GM03348 (cell line): ENCODE results near the gene GPC3.
"Not testable (repeated sequence)": the region's sequence is repeated elsewhere in the genome, so short reads cannot be mapped to it uniquely, and the experiment has no call there.

Experiments
- DNase-seq: peaks from one replicate; pipeline ENCODE4 v3.0.0; 2012; ENCODE audit warnings: low spot score

GPC3 gene

DNA sequence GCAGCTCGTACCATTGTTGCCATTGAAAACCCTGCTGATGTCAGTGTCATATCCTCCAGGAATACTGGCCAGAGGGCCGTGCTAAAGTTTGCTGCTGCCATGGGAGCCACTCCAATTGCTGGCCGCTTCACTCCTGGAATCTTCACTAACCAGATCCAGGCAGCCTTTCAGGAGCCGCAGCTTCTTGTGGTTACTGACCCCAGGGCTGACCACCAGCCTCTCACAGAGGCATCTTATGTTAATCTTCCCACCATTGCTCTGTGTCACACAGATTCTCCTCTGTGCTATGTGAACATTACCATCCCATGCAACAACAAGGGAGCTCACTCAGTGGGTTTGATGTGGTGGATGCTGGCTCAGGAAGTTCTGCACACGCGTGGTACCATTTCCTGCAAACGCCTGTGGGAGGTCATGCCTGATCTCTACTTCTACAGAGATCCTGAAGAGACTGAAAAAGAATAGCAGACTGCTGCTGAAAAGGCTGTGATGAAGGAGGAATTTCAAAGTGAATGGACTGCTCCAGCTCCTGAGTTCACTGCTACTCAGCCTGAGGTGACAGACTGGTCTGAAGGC, 222.3 kb downstream of the GPC3 start:
- DNase-seq = not testable (repeated sequence)

- DNase-seq = no peak
Measured at GRCh38 chrX:133754657-133755056, 230.7 kb downstream of the GPC3 start.

GRCh38 chrX:133749951-133750350, 235.4 kb downstream of the GPC3 start:
- DNase-seq = no peak

DNA sequence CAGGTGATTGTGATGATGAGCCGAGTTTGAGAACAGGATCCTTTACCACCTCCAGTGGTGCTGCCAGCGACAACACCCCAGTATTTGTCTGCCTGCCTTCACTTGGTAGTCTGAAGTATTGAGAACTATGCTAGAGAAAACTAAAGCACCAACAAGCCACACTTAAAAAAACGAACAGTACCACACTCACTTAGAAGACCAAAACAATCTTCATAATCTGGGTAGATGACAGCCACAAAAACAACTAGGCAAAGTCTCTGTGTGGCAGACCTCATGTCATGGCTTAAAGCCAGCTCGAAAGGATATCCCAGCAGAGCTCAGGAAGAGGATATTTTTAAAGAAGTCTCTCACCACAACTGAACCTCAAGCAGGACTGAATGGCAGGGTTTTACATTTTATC, 236.0 kb downstream of the GPC3 start:
- no peak for DNase-seq

DNA sequence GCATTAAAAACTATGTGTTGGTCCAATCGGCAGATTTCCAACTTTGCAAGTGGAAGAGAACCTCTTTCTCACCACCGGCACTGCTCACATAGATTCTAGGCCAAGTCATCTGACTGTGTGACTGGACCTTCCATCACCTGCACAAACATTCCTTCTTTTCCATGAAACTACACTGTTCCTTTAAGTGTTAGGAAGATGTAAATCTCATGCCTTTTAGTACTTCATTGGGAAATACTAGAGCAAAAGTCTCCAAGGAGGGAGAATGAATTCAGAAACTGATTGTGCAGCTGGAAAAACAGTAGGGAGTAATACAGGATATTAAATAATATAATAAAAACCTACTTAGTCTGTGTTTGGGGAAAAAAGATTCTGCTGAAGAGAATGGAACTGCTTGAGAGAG, 238.2 kb downstream of the GPC3 start:
- no peak for DNase-seq

DNA sequence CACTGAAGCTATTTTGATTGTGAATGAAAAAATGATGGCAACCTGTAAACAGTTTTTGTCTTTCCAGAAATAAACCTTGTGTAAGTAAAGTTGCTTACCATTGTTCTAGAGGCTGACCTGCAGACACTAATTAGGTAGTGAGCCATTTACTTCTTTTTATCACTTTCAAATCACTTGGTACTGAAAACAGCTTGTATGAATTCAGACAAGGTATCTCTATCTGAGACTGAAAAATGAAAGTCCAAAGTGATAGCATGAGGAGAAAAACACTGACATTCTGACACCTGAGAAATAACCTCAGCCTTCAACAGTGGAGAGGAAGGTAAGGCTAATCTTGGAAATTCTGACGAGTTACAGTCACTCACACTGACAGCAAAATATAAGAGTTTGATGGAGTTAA, 238.8 kb downstream of the GPC3 start:
- no peak for DNase-seq

- DNase-seq = no peak
Measured at GRCh38 chrX:133745349-133745748, 240.0 kb downstream of the GPC3 start.

DNA sequence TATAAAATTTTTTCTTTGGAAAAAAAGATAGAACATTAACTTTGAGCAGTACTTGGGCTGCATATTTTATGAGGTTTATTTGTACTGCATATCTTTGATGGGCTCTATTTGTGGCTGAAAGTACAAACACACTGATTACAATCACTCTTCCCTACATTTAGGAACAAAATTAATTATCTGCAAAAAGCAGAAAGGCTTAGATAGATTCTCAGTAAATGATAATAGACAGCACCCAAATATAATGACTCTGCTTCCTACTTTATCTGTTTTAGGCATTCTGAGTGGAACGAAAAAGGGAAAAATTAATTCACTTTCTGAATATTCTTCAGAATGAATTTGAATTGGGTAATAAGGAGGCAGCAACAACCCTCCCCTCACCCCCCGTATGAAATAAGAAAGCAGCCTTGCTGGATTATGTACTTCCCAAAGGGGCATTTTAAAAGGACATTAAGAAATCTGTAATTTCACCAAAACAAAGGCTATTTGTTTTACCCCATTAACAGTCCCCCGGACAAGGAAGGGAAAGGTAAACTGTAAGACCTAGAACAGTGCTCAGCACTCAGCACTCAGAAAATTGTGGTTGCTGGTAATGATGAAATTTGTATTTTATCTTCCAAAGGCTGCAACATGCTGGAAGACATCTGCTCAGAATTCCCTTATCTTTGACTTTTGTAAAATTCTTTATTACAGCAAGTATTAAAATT, 242.6 kb downstream of the GPC3 start:
- no peak for DNase-seq

- DNase-seq = no peak
Measured at GRCh38 chrX:133741303-133741702, 244.1 kb downstream of the GPC3 start.

DNA sequence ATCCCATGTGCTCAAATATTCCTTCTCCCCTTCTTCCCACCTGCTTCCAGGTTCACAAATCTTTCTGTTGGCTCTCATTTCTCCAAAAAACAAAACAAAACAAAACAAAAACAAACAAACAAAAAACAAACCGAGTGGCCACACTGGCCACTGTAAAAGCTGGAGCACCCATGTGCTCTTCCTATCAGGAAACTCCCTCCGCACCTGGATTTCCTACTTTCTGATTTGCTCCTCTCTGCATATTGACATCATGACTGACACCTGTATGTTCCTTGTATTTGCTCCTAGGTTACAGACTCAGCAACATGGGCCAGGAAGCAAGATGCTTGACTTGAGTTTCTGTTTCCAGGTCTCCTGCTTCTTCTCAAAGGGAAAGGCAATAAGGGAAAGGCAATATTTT, 258.8 kb downstream of the GPC3 start:
- no peak for DNase-seq

- peak; percentile 43 for DNase-seq
Measured at GRCh38 chrX:133726211-133726630, 259.2 kb downstream of the GPC3 start.

GRCh38 chrX:133723930-133724329, 261.5 kb downstream of the GPC3 start:
- no peak for DNase-seq

GRCh38 chrX:133722756-133723155, 262.6 kb downstream of the GPC3 start:
- DNase-seq = no peak

GRCh38 chrX:133720269-133720668, 265.1 kb downstream of the GPC3 start:
- DNase-seq = not testable (repeated sequence)

GRCh38 chrX:133715715-133716114, 269.7 kb downstream of the GPC3 start:
- DNase-seq = no peak

DNA sequence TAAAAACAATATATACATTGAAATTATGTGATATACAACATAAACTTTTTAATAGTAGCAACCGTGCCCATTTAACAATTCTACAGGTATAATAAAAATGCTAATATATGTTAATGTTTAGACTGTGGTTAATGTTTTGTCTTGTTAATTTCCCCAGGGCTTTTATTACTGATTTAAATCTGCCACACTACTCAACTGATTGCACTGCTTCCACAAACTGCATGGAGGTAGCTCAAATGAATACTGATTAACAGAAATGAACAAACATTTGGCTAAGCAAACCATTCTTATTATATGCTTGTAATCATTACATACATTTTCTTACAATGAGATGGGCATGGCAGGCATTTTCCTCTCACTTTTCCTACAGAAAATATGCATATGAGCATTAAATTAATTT, 275.9 kb downstream of the GPC3 start:
- DNase-seq = no peak

GRCh38 chrX:133706890-133707289, 278.5 kb downstream of the GPC3 start:
- DNase-seq = no peak

DNA sequence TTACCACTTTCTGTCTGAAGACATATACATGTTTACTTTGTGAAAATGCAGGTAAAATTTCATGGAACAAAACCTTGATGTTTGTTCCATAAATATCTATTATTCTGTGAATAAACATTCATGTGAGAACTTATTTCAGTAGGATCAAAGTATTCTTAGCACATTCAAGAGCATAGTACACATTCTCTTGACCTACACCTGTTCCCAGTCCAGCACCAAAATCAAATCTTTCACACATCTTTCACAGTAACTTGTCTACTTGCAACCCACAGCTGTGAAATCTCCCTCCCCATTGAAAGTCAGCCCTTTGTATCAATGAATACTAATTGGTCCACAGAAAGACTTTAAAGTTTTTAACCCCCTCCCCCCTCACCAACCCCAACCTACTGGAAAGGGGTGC, 283.2 kb downstream of the GPC3 start:
- no peak for DNase-seq

- no peak for DNase-seq
Measured at GRCh38 chrX:133699023-133699728, 286.2 kb downstream of the GPC3 start.

DNA sequence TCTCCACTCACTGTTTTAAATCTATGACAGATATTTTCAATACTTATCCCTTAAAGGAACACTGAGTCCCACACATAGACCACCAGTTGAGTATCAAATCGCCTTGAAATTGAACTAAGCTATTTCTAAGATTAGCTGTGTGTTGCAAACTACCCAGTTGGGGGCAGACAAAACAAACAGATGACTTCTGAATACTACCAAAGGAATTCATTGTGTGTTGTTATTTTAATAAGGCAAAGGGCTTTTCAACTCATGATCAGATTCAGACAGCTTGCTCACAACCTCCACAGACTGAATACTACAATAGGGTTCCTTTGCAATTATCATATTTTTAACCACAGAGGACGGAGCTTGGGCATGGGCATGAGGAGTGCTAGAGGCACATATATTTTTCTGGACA, 287.1 kb downstream of the GPC3 start:
- peak; percentile 7 for DNase-seq

DNA sequence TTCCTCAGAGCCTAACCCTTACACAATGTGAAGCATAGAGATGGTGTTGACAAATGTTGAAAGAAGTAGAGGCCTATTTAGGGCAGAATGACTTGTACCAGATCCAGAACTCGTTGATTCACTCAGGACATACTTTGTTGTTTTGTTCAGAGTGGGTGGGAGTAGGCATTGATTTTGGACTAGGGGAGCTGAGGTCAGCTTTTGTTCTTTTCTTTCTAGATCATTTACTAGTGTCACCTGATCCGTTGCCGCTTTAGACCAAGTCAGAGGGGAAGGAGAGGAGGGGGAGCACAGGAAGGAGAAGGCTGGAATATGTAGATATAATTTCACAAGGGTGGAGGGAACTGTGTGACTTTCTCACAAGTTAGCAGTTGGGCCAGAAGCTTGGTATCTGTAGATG, 287.7 kb downstream of the GPC3 start:
- no peak for DNase-seq

DNA sequence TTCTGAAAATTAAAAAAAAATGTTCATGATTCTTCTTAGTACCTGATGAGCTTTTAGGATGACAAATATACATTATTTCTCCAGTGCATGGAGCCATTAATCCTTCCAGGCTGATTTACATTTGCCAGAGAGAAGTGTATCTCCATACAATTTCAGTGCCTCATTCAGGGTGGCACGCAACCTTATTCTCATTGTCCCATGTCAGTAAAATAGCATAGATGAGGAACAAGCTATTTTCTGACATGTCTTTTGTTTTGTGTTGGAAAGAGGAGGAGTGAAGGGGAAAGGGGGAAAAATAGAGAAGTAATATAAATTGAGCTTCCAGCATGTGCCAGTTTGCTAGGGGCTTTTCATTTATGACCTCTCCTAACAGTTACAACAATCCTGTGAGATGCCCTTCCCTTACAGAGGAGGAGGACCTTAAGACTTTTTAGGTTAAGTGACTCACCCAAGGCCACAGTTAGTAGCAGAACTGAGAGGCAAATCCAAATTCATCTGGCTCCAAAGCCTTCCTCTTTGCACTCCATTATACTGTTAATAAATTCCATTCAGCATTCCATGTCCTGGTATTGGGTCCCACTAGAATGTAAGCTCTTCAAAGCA, 295.3 kb downstream of the GPC3 start:
- no peak for DNase-seq

GRCh38 chrX:133685822-133686221, 299.6 kb downstream of the GPC3 start:
- no peak for DNase-seq
